ENCODE data around the gene NCK2.

DNA sequence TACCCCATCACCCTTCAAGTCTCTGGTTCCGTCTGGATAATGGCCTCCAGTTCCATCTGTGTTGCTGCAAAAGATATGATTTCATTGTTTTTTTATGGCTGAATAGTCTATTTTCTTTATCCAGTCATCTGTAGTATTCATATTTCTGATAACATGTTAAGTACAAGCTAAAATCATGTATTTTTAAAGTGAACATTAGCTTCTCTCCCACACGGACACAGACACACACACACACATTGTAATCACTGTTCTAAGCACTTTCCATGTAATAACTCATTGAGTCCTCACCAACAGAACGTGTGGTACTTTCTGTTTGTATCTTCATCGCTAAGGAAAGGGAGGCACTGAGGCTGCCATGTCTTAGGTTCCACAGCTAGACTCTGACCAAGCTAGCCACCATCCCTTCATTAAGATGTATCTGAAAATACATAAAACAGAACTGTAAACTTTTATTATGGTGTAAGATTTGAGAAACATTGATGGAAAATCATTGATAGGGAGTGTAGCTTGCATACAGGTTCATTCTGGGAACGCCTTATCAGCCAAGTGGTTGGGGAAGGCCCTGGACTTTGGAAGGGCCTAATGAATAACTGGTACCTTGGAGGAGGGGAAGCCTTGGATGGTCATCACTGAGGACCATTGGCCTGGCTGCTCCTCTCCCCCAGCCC lies 8.1 kb downstream of the NCK2 start:
- TF ChIP-seq POLR2A (IDR thresholded peaks at IDR 0.05; ENCODE audit: low read depth, low read length) (no peak), CTCF (conservative IDR thresholded peaks at IDR 0.05; ENCODE audit: low read depth, low read length) (no peak)

Measured in IMR-90 (cell line).